ENCODE measurements around the gene TRAP1.
"Not testable (repeated sequence)": the region's sequence is repeated elsewhere in the genome, so short reads cannot be mapped to it uniquely, and the experiment has no call there.

Gene TRAP1

GRCh38 chr16:3665508-3665907, 51.8 kb downstream of the TRAP1 start:
- no peak for DNase-seq
- TF ChIP-seq POLR2A (IDR thresholded peaks at IDR 0.05; ENCODE audit: low read length): no peak
- TF ChIP-seq GATA1 (IDR thresholded peaks at IDR 0.05; ENCODE audit: low read depth, low read length): no peak

DNA sequence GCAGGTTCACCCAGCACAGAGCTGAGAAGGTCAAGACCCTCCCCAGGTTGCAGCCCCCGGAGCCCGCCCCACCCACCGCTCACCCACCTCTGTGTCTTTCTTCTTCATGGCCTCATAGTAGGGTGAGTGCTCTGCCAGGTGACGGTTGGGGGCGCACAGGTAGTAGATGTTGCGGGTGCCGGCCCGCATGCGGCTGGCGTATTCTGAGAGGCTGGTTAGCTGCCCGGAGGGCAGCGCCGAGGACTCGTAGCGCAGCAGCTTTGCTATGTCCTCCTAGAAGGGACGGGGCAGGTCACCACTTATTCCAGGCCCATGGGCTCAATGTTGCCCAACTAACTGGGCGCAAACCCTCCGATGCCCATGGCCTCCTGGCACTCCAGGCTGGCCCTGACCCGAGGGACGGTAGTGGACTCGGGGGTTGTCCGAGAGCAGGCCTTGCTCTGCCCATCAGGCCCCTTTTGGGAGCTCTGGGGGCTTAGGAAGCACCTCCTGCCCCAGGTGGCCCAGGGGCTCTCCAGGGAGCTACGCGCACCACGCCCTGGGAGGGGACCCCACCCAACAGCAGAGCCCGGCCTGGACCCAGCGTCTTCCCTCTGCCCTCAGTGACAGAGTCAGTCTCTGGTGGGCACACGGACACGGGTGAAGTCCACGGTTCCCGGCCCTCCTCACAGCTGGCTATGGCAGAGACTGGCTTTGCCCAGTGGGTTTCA, 53.0 kb downstream of the TRAP1 start:
- DNase-seq: no peak
- TF ChIP-seq POLR2A (IDR thresholded peaks at IDR 0.05; ENCODE audit: low read length): no peak
- TF ChIP-seq GATA1 (IDR thresholded peaks at IDR 0.05; ENCODE audit: low read depth, low read length): no peak

DNA sequence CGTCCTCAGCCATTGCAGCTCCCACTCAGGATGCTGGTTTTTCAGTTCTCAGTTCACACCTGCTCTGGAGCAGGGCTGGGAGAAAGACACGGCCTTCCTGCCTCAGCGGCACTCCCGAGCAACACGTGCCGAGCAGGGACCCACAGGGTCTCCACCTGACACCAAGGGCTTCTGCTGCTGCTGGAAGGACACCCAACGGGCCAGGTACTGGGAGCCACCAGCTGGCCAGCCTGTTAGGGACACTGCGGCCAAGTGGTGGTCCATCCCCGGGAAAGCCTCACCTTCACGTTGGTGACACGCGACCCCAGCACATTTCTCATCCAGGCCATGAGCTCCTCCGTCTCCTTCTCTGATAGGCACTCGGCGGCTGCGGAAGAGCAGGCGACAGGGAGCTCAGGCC, 54.7 kb downstream of the TRAP1 start:
- TF ChIP-seq POLR2A (IDR thresholded peaks at IDR 0.05; ENCODE audit: low read length): no peak
- no peak for TF ChIP-seq GATA1 (IDR thresholded peaks at IDR 0.05; ENCODE audit: low read depth, low read length)
- no peak for DNase-seq

DNA sequence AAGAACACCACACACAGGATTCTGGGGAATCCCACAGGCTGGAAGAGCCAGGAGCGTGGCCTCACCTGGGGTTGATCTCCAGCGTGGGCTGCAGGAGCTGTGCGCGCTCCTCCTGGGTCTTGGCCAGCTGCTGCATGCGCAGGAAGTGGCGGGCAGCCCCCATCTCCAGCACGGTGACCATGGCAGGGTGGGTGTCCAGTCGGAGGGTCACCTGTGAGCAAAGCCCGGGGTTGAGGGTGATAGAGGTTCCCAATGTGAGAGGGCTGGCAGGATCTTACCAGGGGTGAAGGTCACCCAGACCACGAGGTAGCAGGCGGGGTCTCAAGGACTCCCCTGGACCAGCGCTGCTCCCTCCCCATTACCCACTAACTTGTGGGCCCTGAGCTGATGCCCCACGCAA, 55.4 kb downstream of the TRAP1 start:
- no peak for TF ChIP-seq GATA1 (IDR thresholded peaks at IDR 0.05; ENCODE audit: low read depth, low read length)
- no peak for TF ChIP-seq POLR2A (IDR thresholded peaks at IDR 0.05; ENCODE audit: low read length)
- no peak for DNase-seq

GRCh38 chr16:3661311-3661710, 56.0 kb downstream of the TRAP1 start:
- DNase-seq: no peak
- no peak for TF ChIP-seq POLR2A (IDR thresholded peaks at IDR 0.05; ENCODE audit: low read length)
- no peak for TF ChIP-seq GATA1 (IDR thresholded peaks at IDR 0.05; ENCODE audit: low read depth, low read length)

DNA sequence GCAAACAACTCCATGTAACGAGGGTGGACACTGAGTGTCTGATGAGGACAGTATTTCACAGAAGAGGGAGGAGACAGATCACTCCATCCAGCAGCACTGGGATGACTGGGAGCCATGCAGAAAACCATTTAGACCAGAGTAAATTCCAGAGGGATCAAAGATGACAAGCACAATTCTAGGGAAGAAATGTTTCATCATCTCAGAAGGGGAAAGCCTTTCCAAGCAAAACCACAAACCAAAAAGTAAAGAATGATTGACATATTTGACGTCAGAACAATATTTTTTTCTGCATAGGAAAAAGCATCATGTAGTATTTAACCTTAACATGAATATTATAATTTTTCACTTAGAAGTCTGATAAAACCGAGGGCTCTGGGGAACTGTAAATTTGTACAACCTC, 58.1 kb downstream of the TRAP1 start:
- DNase-seq: no peak
- TF ChIP-seq POLR2A (IDR thresholded peaks at IDR 0.05; ENCODE audit: low read length): no peak
- TF ChIP-seq GATA1 (IDR thresholded peaks at IDR 0.05; ENCODE audit: low read depth, low read length): no peak

DNA sequence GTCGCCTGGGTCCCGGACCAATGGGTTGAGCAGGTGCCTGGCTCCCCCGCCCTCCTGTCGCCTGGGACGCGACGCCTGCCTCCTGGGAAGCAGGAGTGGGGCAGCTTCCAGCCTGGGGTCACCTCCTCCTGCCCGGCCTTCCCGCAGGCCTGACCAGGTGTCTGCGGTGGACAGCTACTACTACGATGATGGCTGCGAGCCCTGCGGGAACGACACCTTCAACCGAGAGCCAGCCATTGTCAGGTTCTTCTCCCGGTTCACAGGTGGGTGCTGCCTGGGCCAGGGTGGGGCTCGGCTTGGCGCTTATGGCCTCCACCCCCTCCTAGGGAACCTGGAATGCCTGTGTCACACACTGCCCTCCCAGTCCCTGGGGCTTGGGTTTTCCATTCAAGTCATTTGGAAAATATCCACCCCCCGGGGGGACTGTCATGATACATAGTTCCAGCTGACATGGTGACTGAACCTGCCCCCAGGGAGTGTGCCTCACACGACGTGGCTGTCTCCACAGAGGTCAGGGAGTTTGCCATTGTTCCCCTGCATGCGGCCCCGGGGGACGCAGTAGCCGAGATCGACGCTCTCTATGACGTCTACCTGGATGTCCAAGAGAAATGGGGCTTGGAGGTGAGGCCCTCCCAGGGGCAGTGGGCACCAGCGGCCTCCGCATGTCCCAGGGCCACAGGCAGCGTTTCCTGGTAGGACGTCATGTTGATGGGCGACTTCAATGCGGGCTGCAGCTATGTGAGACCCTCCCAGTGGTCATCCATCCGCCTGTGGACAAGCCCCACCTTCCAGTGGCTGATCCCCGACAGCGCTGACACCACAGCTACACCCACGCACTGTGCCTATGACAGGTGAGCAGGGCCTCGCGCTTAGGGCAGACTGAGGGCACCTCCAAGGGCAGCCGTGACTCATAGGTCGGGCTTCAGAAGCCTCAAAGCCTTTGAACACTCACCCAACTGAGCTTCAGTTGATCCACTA, 60.5 kb downstream of the TRAP1 start:
- no peak for DNase-seq

GRCh38 chr16:3656160-3656490, 61.2 kb downstream of the TRAP1 start:
- DNase-seq: not testable (repeated sequence)

More for the DNA sequence above, 60.5 kb downstream of the TRAP1 start:
- TF ChIP-seq GATA1 (IDR thresholded peaks at IDR 0.05; ENCODE audit: low read depth, low read length) (no peak), POLR2A (IDR thresholded peaks at IDR 0.05; ENCODE audit: low read length) (no peak)

DNA sequence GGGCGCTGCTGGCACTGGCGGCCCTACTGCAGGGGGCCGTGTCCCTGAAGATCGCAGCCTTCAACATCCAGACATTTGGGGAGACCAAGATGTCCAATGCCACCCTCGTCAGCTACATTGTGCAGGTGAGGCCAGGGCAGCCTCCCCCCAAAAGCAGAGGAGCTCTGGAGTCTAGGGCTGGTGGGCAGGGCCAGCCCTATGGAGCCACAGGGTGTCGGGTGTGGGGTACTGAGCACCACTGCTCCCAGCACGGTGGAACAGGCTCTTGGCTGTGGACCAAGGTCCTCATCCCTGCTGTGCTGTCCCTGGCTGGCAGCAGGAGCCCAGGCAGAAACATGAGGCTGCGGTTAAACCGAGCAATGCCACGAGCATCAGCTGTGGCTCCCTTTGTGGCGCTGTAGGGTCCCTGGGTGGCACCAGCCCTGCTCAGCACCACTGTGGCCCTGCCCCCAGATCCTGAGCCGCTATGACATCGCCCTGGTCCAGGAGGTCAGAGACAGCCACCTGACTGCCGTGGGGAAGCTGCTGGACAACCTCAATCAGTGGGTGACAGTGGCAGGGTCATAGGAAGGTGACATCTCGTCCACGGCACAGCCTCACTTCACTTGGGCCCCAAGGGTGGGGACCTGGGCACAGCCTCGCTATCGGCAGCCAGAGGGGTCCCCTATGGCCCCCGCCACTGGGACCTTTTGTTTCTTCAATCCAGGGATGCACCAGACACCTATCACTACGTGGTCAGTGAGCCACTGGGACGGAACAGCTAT, 61.7 kb downstream of the TRAP1 start:
- TF ChIP-seq GATA1 (IDR thresholded peaks at IDR 0.05; ENCODE audit: low read depth, low read length) (no peak), POLR2A (IDR thresholded peaks at IDR 0.05; ENCODE audit: low read length) (no peak)
- no peak for DNase-seq

GRCh38 chr16:3655030-3655395, 62.3 kb downstream of the TRAP1 start:
- DNase-seq: no peak
- TF ChIP-seq GATA1 (IDR thresholded peaks at IDR 0.05; ENCODE audit: low read depth, low read length) (no peak), POLR2A (IDR thresholded peaks at IDR 0.05; ENCODE audit: low read length) (no peak)

DNA sequence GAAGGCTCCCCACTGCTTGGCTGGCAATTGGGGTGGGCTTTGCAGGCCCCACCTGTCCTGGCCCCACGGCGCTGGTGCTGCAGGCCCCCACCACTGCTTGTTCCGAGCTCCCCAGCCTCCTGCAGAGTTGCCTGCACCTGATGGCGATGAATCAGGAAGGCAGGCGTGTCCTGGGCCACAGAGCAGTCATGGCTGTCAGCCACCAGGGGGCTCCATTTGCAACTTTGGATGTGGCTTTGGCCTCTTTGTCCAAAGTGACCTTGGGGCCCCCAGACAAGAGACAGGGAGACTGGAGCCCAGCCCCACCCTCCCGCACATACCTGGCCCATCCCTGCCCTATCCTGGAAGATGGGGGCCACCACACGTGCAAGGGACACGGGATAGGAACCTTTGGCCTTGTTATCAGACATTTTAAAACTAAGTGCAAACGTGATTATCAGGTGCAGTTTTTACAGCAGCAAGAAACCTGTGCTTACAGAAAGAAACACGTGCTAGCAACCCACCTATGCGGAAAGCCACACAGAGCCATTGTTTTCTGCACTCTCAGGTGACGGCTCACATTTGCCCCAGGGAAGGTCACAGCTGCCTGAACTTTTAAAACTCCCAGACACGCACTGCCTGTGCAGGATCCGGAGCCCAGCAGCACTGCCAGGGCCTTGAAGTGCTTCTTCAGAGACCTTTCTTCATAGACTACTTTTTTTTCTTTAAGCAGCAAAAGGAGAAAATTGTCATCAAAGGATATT, 62.9 kb downstream of the TRAP1 start, which contains the start of gene DNASE1:
Gene DNASE1, plus strand, starts transcription at position 443 of the 743 bp plus-strand sequence. CDS start 683 bp downstream, outside the sequence.
- no peak for TF ChIP-seq GATA1 (IDR thresholded peaks at IDR 0.05; ENCODE audit: low read depth, low read length)
- peak; percentile 75 to 85 for DNase-seq

GRCh38 chr16:3652373-3653195, 64.7 kb downstream of the TRAP1 start:
- TF ChIP-seq POLR2A (IDR thresholded peaks at IDR 0.05; ENCODE audit: low read length) (no peak), GATA1 (IDR thresholded peaks at IDR 0.05; ENCODE audit: low read depth, low read length) (no peak)
- DNase-seq: no peak

All from erythroblast (primary cell).